Activated T-cell treated with anti-CD3 and anti-CD28 coated beads, Interleukin-2, amount 50 U/mL, for 72 hours (primary cell): ENCODE measurements around the gene MAP3K19. TPM values are rescaled to one million over a fixed set of nuclear protein-coding genes. Genes with fewer than 3 reads are reported as not detected.
A peak's percentile ranks its signal among the peaks of the same experiment; 100 is the strongest.
"Not testable (repeated sequence)": the region's sequence is repeated elsewhere in the genome, so short reads cannot be mapped to it uniquely, and the experiment has no call there.

Experiments used
- ATAC-seq, 2 donors: fragments of 150-1000 bp; cut with Tn5 transposase; replicated peaks in 1 of 2; 2 replicates each; pipeline ENCODE4 v1.10.0; 2021; ENCODE audit warnings: moderate library complexity in 2 of 2, mild to moderate bottlenecking in 1 of 2
- DNase-seq, 2 donors: peaks; one replicate each; pipeline ENCODE4 v3.0.0; 2021 to 2022; ENCODE audit warnings: mixed read lengths in 1 of 2
- H3K27ac Mint-ChIP-seq: one replicate; pipeline ENCODE4 v1.8.0; 2022; ENCODE audit warnings: mild to moderate bottlenecking, moderate library complexity, mixed read lengths
- H3K27me3 Mint-ChIP-seq: one replicate; pipeline ENCODE4 v1.8.0; 2022; ENCODE audit warnings: low read depth, mixed read lengths
- H3K36me3 Mint-ChIP-seq, 2 donors: one replicate each; pipeline ENCODE4 v1.8.0; 2022; ENCODE audit warnings: mixed read lengths in 2 of 2, mild to moderate bottlenecking in 1 of 2; ENCODE audit not compliant: insufficient read depth in 2 of 2
- H3K4me1 Mint-ChIP-seq: one replicate; pipeline ENCODE4 v1.8.0; 2022; ENCODE audit warnings: low read depth, mixed read lengths
- H3K4me3 Mint-ChIP-seq, 2 donors: one replicate each; pipeline ENCODE4 v1.8.0; 2022; ENCODE audit warnings: mild to moderate bottlenecking in 2 of 2, mixed read lengths in 2 of 2, moderate library complexity in 2 of 2
- H3K9me3 Mint-ChIP-seq, 2 donors: one replicate each; pipeline ENCODE4 v1.8.0; 2022; ENCODE audit warnings: mixed read lengths in 2 of 2
- total RNA-seq, 2 donors: library from RNA; stranded (reverse); gene quantifications; one replicate each; pipeline ENCODE4 v1.2.3, GENCODE V29; 2022

MAP3K19 gene
- total RNA-seq, 2 donors from 2014 or later, result not detected

GRCh38 chr2:135043345-135043744 lies 3.9 kb downstream of the MAP3K19 start:
- H3K4me1 Mint-ChIP-seq, result no peaks in the 10 kb centered on the region
- peak; percentile 16 to 30 for DNase-seq
- no peak overlapping the region for H3K4me3 Mint-ChIP-seq
- no peaks in the 10 kb centered on the region for H3K36me3 Mint-ChIP-seq
- no peak overlapping the region for H3K27ac Mint-ChIP-seq
- H3K9me3 Mint-ChIP-seq, result no peaks in the 10 kb centered on the region
- peaks cover 7% of the 10 kb centered on the region for H3K27me3 Mint-ChIP-seq
- ATAC-seq, result no peak

GRCh38 chr2:135037831-135038230 lies 9.4 kb downstream of the MAP3K19 start:
- no peak overlapping the region for H3K27ac Mint-ChIP-seq
- no peaks in the 10 kb centered on the region for H3K36me3 Mint-ChIP-seq
- H3K4me1 Mint-ChIP-seq, result no peaks in the 10 kb centered on the region
- ATAC-seq (no peak), DNase-seq (no peak)
- no peaks in the 10 kb centered on the region for H3K27me3 Mint-ChIP-seq
- no peaks in the 10 kb centered on the region for H3K9me3 Mint-ChIP-seq
- no peak overlapping the region for H3K4me3 Mint-ChIP-seq

- H3K27me3 Mint-ChIP-seq, H3K4me3 Mint-ChIP-seq, H3K9me3 Mint-ChIP-seq, H3K36me3 Mint-ChIP-seq, H3K27ac Mint-ChIP-seq, ATAC-seq, DNase-seq, H3K4me1 Mint-ChIP-seq: not testable (repeated sequence)
Observed at GRCh38 chr2:135033216-135033615, 14.0 kb downstream of the MAP3K19 start.

GRCh38 chr2:135030826-135031225 lies 16.4 kb downstream of the MAP3K19 start:
- Mint-ChIP-seq H3K27ac (no peak overlapping the region), H3K36me3 (no peaks in the 10 kb centered on the region), H3K27me3 (peaks cover 9% of the 10 kb centered on the region), H3K9me3 (peaks cover 0 to 1% of the 10 kb centered on the region in 2 donors), H3K4me3 (no peak overlapping the region), H3K4me1 (no peaks in the 10 kb centered on the region)
- ATAC-seq (no peak), DNase-seq (no peak)

GRCh38 chr2:135029481-135030134 lies 17.6 kb downstream of the MAP3K19 start:
- H3K4me3 Mint-ChIP-seq, result no peak overlapping the region
- H3K27me3 Mint-ChIP-seq, result peaks cover 9% of the 10 kb centered on the region
- ATAC-seq, result no peak
- H3K9me3 Mint-ChIP-seq, result peaks cover 0 to 1% of the 10 kb centered on the region in 2 donors
- no peak overlapping the region for H3K27ac Mint-ChIP-seq
- no peak for DNase-seq
- H3K4me1 Mint-ChIP-seq, result no peaks in the 10 kb centered on the region
- no peaks in the 10 kb centered on the region for H3K36me3 Mint-ChIP-seq

GRCh38 chr2:135023886-135024485 lies 23.3 kb downstream of the MAP3K19 start:
- no peak for ATAC-seq
- H3K4me1 Mint-ChIP-seq, result peaks cover 18% of the 10 kb centered on the region
- peak overlapping the region; percentile 2 for H3K27ac Mint-ChIP-seq

GRCh38 chr2:135022952-135023880 lies 24.0 kb downstream of the MAP3K19 start:
- DNase-seq (no peak), ATAC-seq (no peak)
- H3K4me1 Mint-ChIP-seq, result peaks cover 18% of the 10 kb centered on the region
- peaks cover 9% of the 10 kb centered on the region for H3K27me3 Mint-ChIP-seq
- H3K27ac Mint-ChIP-seq, result peak overlapping the region; percentile 9
- H3K9me3 Mint-ChIP-seq, result peaks cover 0 to 6% of the 10 kb centered on the region in 2 donors
- H3K4me3 Mint-ChIP-seq, result peak overlapping the region in 1 of 2 donors; percentile 45
- H3K36me3 Mint-ChIP-seq, result peaks cover 2 to 8% of the 10 kb centered on the region in 2 donors

More at GRCh38 chr2:135023886-135024485, 23.3 kb downstream of the MAP3K19 start:
- Mint-ChIP-seq H3K9me3 (peaks cover 0 to 6% of the 10 kb centered on the region in 2 donors), H3K4me3 (peak overlapping the region; percentile 9 to 45), H3K27me3 (peaks cover 9% of the 10 kb centered on the region), H3K36me3 (peaks cover 2 to 8% of the 10 kb centered on the region in 2 donors)
- DNase-seq, result no peak

- H3K36me3 Mint-ChIP-seq, result peaks cover 4 to 9% of the 10 kb centered on the region in 2 donors
- H3K27me3 Mint-ChIP-seq, result peaks cover 1% of the 10 kb centered on the region
- H3K27ac Mint-ChIP-seq, result no peak overlapping the region
- DNase-seq (no peak), ATAC-seq (no peak)
- H3K9me3 Mint-ChIP-seq, result peaks cover 1 to 9% of the 10 kb centered on the region in 2 donors
- H3K4me3 Mint-ChIP-seq, result no peak overlapping the region
- peaks cover 18% of the 10 kb centered on the region for H3K4me1 Mint-ChIP-seq
Observed at GRCh38 chr2:135021618-135022017, 25.6 kb downstream of the MAP3K19 start.

- no peak for DNase-seq
- Mint-ChIP-seq H3K4me3 (no peak overlapping the region), H3K36me3 (peaks cover under 1% of the 10 kb centered on the region in 2 donors), H3K9me3 (peaks cover under 1% of the 10 kb centered on the region in 2 donors), H3K27me3 (peaks cover 13% of the 10 kb centered on the region), H3K27ac (no peak overlapping the region), H3K4me1 (peaks cover 6% of the 10 kb centered on the region)
- no peak for ATAC-seq
Observed at GRCh38 chr2:135011633-135012032, 35.6 kb downstream of the MAP3K19 start.

- Mint-ChIP-seq H3K27me3 (peaks cover 26% of the 10 kb centered on the region), H3K9me3 (no peaks in the 10 kb centered on the region), H3K4me3 (peak overlapping the region in 1 of 2 donors; percentile 1), H3K4me1 (peaks cover 6% of the 10 kb centered on the region), H3K36me3 (no peaks in the 10 kb centered on the region), H3K27ac (peak overlapping the region; percentile 63)
- ATAC-seq (peak in 1 of 2 donors; percentile 49), DNase-seq (no peak)
Observed at GRCh38 chr2:135010200-135010942, 36.9 kb downstream of the MAP3K19 start.

- Mint-ChIP-seq H3K4me3 (no peak overlapping the region), H3K27me3 (peaks cover 32% of the 10 kb centered on the region), H3K27ac (no peak overlapping the region), H3K9me3 (no peaks in the 10 kb centered on the region), H3K36me3 (no peaks in the 10 kb centered on the region), H3K4me1 (peaks cover 6% of the 10 kb centered on the region)
- no peak for ATAC-seq
- no peak for DNase-seq
Observed at GRCh38 chr2:135009339-135009738, 37.9 kb downstream of the MAP3K19 start.

- H3K9me3 Mint-ChIP-seq, result no peaks in the 10 kb centered on the region
- H3K36me3 Mint-ChIP-seq, result no peaks in the 10 kb centered on the region
Observed at GRCh38 chr2:135005753-135006152, 41.5 kb downstream of the MAP3K19 start.

More at GRCh38 chr2:135005753-135006152, 41.5 kb downstream of the MAP3K19 start:
- H3K4me3 Mint-ChIP-seq, result no peak overlapping the region
- H3K27ac Mint-ChIP-seq, result no peak overlapping the region
- peaks cover 6% of the 10 kb centered on the region for H3K4me1 Mint-ChIP-seq
- H3K27me3 Mint-ChIP-seq, result peaks cover 33% of the 10 kb centered on the region
- ATAC-seq (no peak), DNase-seq (no peak)
